SK-N-SH (cell line): ENCODE data around the gene FAT1.

Experiments
- ELF1 ChIP-seq: IDR thresholded peaks from 2 replicates; pipeline ENCODE4 v1.4.0; 2012
- MAX ChIP-seq: IDR thresholded peaks from 2 replicates; pipeline ENCODE4 v1.4.0; 2012; ENCODE audit warnings: low read depth
- NFIC ChIP-seq: IDR thresholded peaks from 2 replicates; pipeline ENCODE4 v1.4.0; 2012; ENCODE audit warnings: borderline replicate concordance
- RCOR1 ChIP-seq: fragments of 150-350 bp; IDR thresholded peaks from 2 replicates; pipeline ENCODE4 v1.6.1; 2017; ENCODE audit warnings: antibody characterized with exemption, low read length
- REST ChIP-seq: IDR thresholded peaks from 2 replicates; pipeline ENCODE4 v1.6.1; 2012; ENCODE audit warnings: mild to moderate bottlenecking, low read depth, low read length, moderate library complexity
- SIN3A ChIP-seq: IDR thresholded peaks from 2 replicates; pipeline ENCODE4 v1.6.1; 2012; ENCODE audit warnings: low read depth, mild to moderate bottlenecking, low read length, moderate library complexity, borderline replicate concordance
- USF2 ChIP-seq: fragments of 150-350 bp; IDR thresholded peaks from 2 replicates; pipeline ENCODE4 v1.6.1; 2017; ENCODE audit warnings: antibody characterized with exemption, low read length, low read depth, borderline replicate concordance
- TF ChIP-seq, protein P1 (sequence below): fragments of 200-600 bp; sonication (generic); IDR thresholded peaks from 2 replicates; pipeline ENCODE4 v1.6.1; 2017; ENCODE audit warnings: antibody characterized with exemption, mild to moderate bottlenecking, moderate library complexity

DNA sequence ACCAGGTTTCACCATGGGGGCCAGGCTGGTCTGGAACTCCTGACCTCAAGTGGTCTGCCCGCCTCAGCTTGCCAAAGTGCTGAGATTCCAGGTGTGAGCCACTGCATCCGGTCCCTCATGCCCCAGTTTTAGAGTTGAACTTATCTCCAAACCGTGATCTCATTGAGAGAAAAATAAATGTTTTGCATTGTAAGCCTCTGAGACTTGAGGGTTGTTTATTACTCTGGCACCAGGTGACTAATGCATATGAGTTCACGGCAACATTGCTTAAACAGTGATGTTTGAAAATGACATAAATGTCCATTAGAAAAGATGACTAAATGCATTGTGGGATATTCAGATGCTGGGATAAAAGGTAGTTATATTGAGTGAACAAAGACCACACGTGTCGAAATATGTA is 22.9 kb upstream of the FAT1 start:
- no peak for TF ChIP-seq REST
- no peak for TF ChIP-seq ELF1
- TF ChIP-seq MAX, result no peak
- no peak for TF ChIP-seq RCOR1
- TF ChIP-seq USF2, result no peak
- TF ChIP-seq, protein P1, sequence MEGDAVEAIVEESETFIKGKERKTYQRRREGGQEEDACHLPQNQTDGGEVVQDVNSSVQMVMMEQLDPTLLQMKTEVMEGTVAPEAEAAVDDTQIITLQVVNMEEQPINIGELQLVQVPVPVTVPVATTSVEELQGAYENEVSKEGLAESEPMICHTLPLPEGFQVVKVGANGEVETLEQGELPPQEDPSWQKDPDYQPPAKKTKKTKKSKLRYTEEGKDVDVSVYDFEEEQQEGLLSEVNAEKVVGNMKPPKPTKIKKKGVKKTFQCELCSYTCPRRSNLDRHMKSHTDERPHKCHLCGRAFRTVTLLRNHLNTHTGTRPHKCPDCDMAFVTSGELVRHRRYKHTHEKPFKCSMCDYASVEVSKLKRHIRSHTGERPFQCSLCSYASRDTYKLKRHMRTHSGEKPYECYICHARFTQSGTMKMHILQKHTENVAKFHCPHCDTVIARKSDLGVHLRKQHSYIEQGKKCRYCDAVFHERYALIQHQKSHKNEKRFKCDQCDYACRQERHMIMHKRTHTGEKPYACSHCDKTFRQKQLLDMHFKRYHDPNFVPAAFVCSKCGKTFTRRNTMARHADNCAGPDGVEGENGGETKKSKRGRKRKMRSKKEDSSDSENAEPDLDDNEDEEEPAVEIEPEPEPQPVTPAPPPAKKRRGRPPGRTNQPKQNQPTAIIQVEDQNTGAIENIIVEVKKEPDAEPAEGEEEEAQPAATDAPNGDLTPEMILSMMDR, result no peak
- TF ChIP-seq SIN3A, result no peak
- no peak for TF ChIP-seq NFIC
